ENCODE data around the gene RAP2A.

RAP2A gene

DNA sequence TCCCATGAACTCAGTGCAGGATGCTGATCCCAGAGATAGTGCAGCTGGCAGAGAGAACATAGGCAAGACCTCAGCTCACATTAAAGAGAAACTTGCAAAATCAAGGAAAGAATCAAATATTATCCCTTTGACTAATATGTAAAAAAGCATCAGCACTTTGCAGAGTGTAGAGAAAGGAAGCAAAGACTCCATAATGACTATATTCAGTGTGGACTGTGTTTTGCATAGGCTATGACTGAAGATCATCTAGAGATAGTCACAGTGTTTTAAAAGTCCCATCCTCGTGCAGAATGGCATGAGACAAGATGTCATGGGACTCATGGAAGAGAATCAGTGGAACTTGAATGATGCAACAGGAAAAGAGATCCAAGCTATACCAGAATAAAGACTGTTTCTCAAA, 84.0 kb downstream of the RAP2A start:
- Mint-ChIP-seq H3K27ac (no peak overlapping the region), H3K36me3 (no peaks in the 10 kb centered on the region), H3K9me3 (peaks cover 3% of the 10 kb centered on the region), H3K27me3 (peaks cover 45% of the 10 kb centered on the region), H3K4me3 (no peak overlapping the region), H3K4me1 (no peaks in the 10 kb centered on the region)
- ATAC-seq, result no peak

Data from stimulated activated memory B cell treated with anti-CD40 and anti-IgM and Interleukin-4, amounts not matched to agents 10 μg/mL and 1 μg/mL and 100 μg/mL, for 72 hours (primary cell).